Measurements from ENCODE around the gene RAPGEF6. TPM values are rescaled to one million over a fixed set of nuclear protein-coding genes. Genes with fewer than 3 reads are reported as not detected.

Gene RAPGEF6
- total RNA-seq, 1 donor, result 15.6 TPM

DNA sequence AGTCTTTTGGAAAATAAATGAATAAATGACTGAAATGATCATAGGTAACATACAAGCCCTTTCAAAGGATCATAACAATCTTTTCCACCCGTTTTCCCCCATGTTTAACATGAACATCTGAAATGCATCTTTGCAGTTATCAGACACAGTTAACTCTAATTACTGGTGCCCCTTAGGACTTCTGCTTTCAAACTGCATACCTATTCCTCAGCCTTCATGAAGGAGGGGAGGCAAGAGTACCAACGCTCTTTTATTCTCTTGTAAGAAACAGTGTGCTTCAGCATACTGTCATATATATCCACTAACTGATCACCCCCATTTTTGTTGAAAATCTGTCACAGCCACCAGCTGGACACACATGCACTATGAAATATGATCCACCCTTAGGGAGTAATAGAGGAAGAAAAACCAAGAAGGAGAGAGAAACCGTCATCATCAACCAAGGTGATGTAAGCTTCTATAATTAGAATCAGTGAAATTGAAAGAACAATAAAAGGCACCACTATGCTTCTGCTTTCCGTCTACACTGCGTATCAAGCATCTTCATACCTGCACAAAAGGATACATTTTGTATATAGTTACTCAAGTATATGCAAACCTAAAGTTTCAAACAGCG lies 98.7 kb downstream of the RAPGEF6 start:
- Histone ChIP-seq H2AFZ (ENCODE audit: low read length) (no peak overlapping the region), H4K20me1 (ENCODE audit: insufficient read depth, low read length) (no peaks in the 10 kb centered on the region), H3K4me2 (ENCODE audit: insufficient read depth, low read length) (no peak overlapping the region), H3K4me1 (ENCODE audit: insufficient read depth, low read length) (peaks cover 22% of the 10 kb centered on the region), H3K9me3 (ENCODE audit: low read depth, low read length) (no peaks in the 10 kb centered on the region), H3K27ac (ENCODE audit: low read depth, low read length) (no peak overlapping the region), H3K27me3 (ENCODE audit: insufficient read depth, low read length) (no peaks in the 10 kb centered on the region), H3K36me3 (ENCODE audit: insufficient read depth, low read length) (no peaks in the 10 kb centered on the region), H3K79me2 (ENCODE audit: insufficient read depth, low read length) (no peaks in the 10 kb centered on the region), H3K4me3 (ENCODE audit: insufficient read depth, low read length) (no peak overlapping the region)
- DNase-seq (ENCODE audit: insufficient read length, low spot score, missing footprints), result no peak
- TF ChIP-seq, protein P1, sequence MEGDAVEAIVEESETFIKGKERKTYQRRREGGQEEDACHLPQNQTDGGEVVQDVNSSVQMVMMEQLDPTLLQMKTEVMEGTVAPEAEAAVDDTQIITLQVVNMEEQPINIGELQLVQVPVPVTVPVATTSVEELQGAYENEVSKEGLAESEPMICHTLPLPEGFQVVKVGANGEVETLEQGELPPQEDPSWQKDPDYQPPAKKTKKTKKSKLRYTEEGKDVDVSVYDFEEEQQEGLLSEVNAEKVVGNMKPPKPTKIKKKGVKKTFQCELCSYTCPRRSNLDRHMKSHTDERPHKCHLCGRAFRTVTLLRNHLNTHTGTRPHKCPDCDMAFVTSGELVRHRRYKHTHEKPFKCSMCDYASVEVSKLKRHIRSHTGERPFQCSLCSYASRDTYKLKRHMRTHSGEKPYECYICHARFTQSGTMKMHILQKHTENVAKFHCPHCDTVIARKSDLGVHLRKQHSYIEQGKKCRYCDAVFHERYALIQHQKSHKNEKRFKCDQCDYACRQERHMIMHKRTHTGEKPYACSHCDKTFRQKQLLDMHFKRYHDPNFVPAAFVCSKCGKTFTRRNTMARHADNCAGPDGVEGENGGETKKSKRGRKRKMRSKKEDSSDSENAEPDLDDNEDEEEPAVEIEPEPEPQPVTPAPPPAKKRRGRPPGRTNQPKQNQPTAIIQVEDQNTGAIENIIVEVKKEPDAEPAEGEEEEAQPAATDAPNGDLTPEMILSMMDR (IDR thresholded peaks at IDR 0.05; ENCODE audit: extremely low read depth, low read depth, low read length), result no peak

- Histone ChIP-seq H3K36me3 (ENCODE audit: insufficient read depth, low read length) (no peaks in the 10 kb centered on the region), H3K4me1 (ENCODE audit: insufficient read depth, low read length) (peaks cover 20% of the 10 kb centered on the region), H2AFZ (ENCODE audit: low read length) (no peak overlapping the region), H3K4me2 (ENCODE audit: insufficient read depth, low read length) (no peak overlapping the region), H3K27me3 (ENCODE audit: insufficient read depth, low read length) (no peaks in the 10 kb centered on the region), H3K9me3 (ENCODE audit: low read depth, low read length) (no peaks in the 10 kb centered on the region), H3K4me3 (ENCODE audit: insufficient read depth, low read length) (no peak overlapping the region), H3K79me2 (ENCODE audit: insufficient read depth, low read length) (no peaks in the 10 kb centered on the region), H4K20me1 (ENCODE audit: insufficient read depth, low read length) (no peaks in the 10 kb centered on the region), H3K27ac (ENCODE audit: low read depth, low read length) (no peak overlapping the region)
- no peak for DNase-seq (ENCODE audit: insufficient read length, low spot score, missing footprints)
- TF ChIP-seq, protein P1 (IDR thresholded peaks at IDR 0.05; ENCODE audit: extremely low read depth, low read depth, low read length), result no peak
Observed at GRCh38 chr5:131534974-131535373, 100.1 kb downstream of the RAPGEF6 start.

GRCh38 chr5:131533836-131534235 lies 101.2 kb downstream of the RAPGEF6 start:
- Histone ChIP-seq H3K36me3 (ENCODE audit: insufficient read depth, low read length) (no peaks in the 10 kb centered on the region), H3K4me2 (ENCODE audit: insufficient read depth, low read length) (no peak overlapping the region), H3K27me3 (ENCODE audit: insufficient read depth, low read length) (no peaks in the 10 kb centered on the region), H3K4me3 (ENCODE audit: insufficient read depth, low read length) (no peak overlapping the region), H3K27ac (ENCODE audit: low read depth, low read length) (no peak overlapping the region), H2AFZ (ENCODE audit: low read length) (no peak overlapping the region), H3K4me1 (ENCODE audit: insufficient read depth, low read length) (peaks cover 20% of the 10 kb centered on the region), H3K79me2 (ENCODE audit: insufficient read depth, low read length) (no peaks in the 10 kb centered on the region), H4K20me1 (ENCODE audit: insufficient read depth, low read length) (no peaks in the 10 kb centered on the region), H3K9me3 (ENCODE audit: low read depth, low read length) (no peaks in the 10 kb centered on the region)
- DNase-seq (ENCODE audit: insufficient read length, low spot score, missing footprints), result no peak
- TF ChIP-seq, protein P1 (IDR thresholded peaks at IDR 0.05; ENCODE audit: extremely low read depth, low read depth, low read length), result peak; percentile 30

GRCh38 chr5:131532031-131532640 lies 102.9 kb downstream of the RAPGEF6 start:
- Histone ChIP-seq H3K4me3 (ENCODE audit: insufficient read depth, low read length) (no peak overlapping the region), H3K79me2 (ENCODE audit: insufficient read depth, low read length) (no peaks in the 10 kb centered on the region), H4K20me1 (ENCODE audit: insufficient read depth, low read length) (no peaks in the 10 kb centered on the region), H3K36me3 (ENCODE audit: insufficient read depth, low read length) (no peaks in the 10 kb centered on the region), H3K27ac (ENCODE audit: low read depth, low read length) (no peak overlapping the region), H3K4me1 (ENCODE audit: insufficient read depth, low read length) (peaks cover 9% of the 10 kb centered on the region), H3K9me3 (ENCODE audit: low read depth, low read length) (no peaks in the 10 kb centered on the region), H3K27me3 (ENCODE audit: insufficient read depth, low read length) (no peaks in the 10 kb centered on the region), H2AFZ (ENCODE audit: low read length) (no peak overlapping the region), H3K4me2 (ENCODE audit: insufficient read depth, low read length) (no peak overlapping the region)
- TF ChIP-seq, protein P1 (IDR thresholded peaks at IDR 0.05; ENCODE audit: extremely low read depth, low read depth, low read length), result no peak
- no peak for DNase-seq (ENCODE audit: insufficient read length, low spot score, missing footprints)

Measured in osteoblast (primary cell).